Tibial nerve (tissue), 4 donors: Measurements from ENCODE around the gene MINDY3. TPM values are rescaled to one million over a fixed set of nuclear protein-coding genes. Genes with fewer than 3 reads are reported as not detected.
A peak's percentile ranks its signal among the peaks of the same experiment; 100 is the strongest.
"Not testable (repeated sequence)": the region's sequence is repeated elsewhere in the genome, so short reads cannot be mapped to it uniquely, and the experiment has no call there.

Experiments
- DNase-seq, 2 donors: peaks; one replicate each; pipeline ENCODE4 v3.0.0-alpha.2; 2019; ENCODE audit warnings: low spot score in 2 of 2
- H3K27ac ChIP-seq, 4 donors: fragments of 200-600 bp; sonication (generic) in 3 of 4; one replicate each; pipeline ENCODE4 v1.5.1; 2017 to 2019; ENCODE audit warnings: mild to moderate bottlenecking in 1 of 4
- H3K27me3 ChIP-seq, 2 donors: fragments of 200-600 bp; sonication (generic) in 1 of 2; one replicate each; pipeline versions ENCODE4 v1.5.1 to v1.6.0; 2017 to 2019
- H3K36me3 ChIP-seq, 3 donors: fragments of 200-600 bp; sonication (generic); one replicate each; pipeline ENCODE4 v1.5.1; 2018 to 2019
- H3K4me1 ChIP-seq, 4 donors: fragments of 200-600 bp; sonication (generic) in 3 of 4; one replicate each; pipeline ENCODE4 v1.5.1; 2017 to 2019
- H3K4me3 ChIP-seq, 4 donors: fragments of 200-600 bp; sonication (generic) in 3 of 4; one replicate each; pipeline ENCODE4 v1.5.1; 2017 to 2019; ENCODE audit warnings: mild to moderate bottlenecking in 1 of 4, moderate library complexity in 1 of 4
- H3K9me3 ChIP-seq, 4 donors: fragments of 200-600 bp; sonication (generic) in 3 of 4; one replicate each; pipeline ENCODE4 v1.5.1; 2017 to 2019
- CTCF ChIP-seq, 5 experiments: fragments of 200-600 bp in 3 of 5; fragments of 450-650 bp in 2 of 5; sonication (generic) in 3 of 5; IDR thresholded peaks; one replicate each; pipeline ENCODE4 v1.5.1; 2016 to 2019; ENCODE audit warnings: antibody characterized with exemption in 5 of 5, mild to moderate bottlenecking in 3 of 5, moderate library complexity in 2 of 5
- EP300 ChIP-seq, 2 donors: sonication (generic); formaldehyde crosslinking; IDR thresholded peaks; one replicate each; pipeline ENCODE4 v1.6.1; 2017; ENCODE audit warnings: antibody characterized with exemption in 2 of 2, mild to moderate bottlenecking in 1 of 2
- POLR2A ChIP-seq, 2 donors: fragments of 450-650 bp; IDR thresholded peaks; one replicate each; pipeline ENCODE4 v1.6.1; 2017; ENCODE audit warnings: antibody characterized with exemption in 2 of 2, mild to moderate bottlenecking in 2 of 2, moderate library complexity in 2 of 2
- WGBS, 2 donors: methylation state at CpG; one replicate each; pipeline ENCODE4 v1.1.5; 2018; 5-methylcytosine and 5-hydroxymethylcytosine counted together
- total RNA-seq, 4 donors: library from RNA; depleted of rRNA; stranded (reverse); fragments of >200 nt; gene quantifications; one replicate each; pipeline ENCODE4 v1.1.0, GENCODE V29; 2016

Gene MINDY3
- total RNA-seq, 4 donors from 2014 or later: 25.3 to 33.2 (median 28.2) TPM

GRCh38 chr10:15884447-15884846 lies 24.1 kb upstream of the MINDY3 start:
- Histone ChIP-seq H3K4me1 (no peaks in the 10 kb centered on the region), H3K9me3 (no peaks in the 10 kb centered on the region), H3K27me3 (peaks cover 0 to 13% of the 10 kb centered on the region in 2 donors), H3K4me3 (no peak overlapping the region), H3K36me3 (no peaks in the 10 kb centered on the region), H3K27ac (no peak overlapping the region)
- no peak for DNase-seq
- WGBS, 2 donors: 82 to 84% methylated on average over 3 of the region's 3 CpGs
- TF ChIP-seq CTCF (IDR thresholded peaks at IDR 0.05): no peak
- TF ChIP-seq EP300 (IDR thresholded peaks at IDR 0.05): no peak
- no peak for TF ChIP-seq POLR2A (IDR thresholded peaks at IDR 0.05)

- no peak for TF ChIP-seq EP300 (IDR thresholded peaks at IDR 0.05)
- TF ChIP-seq CTCF (IDR thresholded peaks at IDR 0.05): no peak
- no peak for TF ChIP-seq POLR2A (IDR thresholded peaks at IDR 0.05)
- no peak overlapping the region for H3K4me3 ChIP-seq
Measured at GRCh38 chr10:15881542-15881941, 21.2 kb upstream of the MINDY3 start.

GRCh38 chr10:15879663-15880062 lies 19.4 kb upstream of the MINDY3 start:
- H3K27ac ChIP-seq: no peak overlapping the region
- 0 to 9% methylated on average over 1 of the region's 1 CpG for WGBS, 2 donors
- no peak overlapping the region for H3K4me3 ChIP-seq
- no peaks in the 10 kb centered on the region for H3K36me3 ChIP-seq
- no peak for TF ChIP-seq POLR2A (IDR thresholded peaks at IDR 0.05)
- no peak for TF ChIP-seq CTCF (IDR thresholded peaks at IDR 0.05)
- TF ChIP-seq EP300 (IDR thresholded peaks at IDR 0.05): no peak
- no peak for DNase-seq
- no peaks in the 10 kb centered on the region for H3K4me1 ChIP-seq
- H3K9me3 ChIP-seq: no peaks in the 10 kb centered on the region
- H3K27me3 ChIP-seq: peaks cover 0 to 20% of the 10 kb centered on the region in 2 donors

More at GRCh38 chr10:15881542-15881941, 21.2 kb upstream of the MINDY3 start:
- Histone ChIP-seq H3K27ac (no peak overlapping the region), H3K4me1 (no peaks in the 10 kb centered on the region), H3K36me3 (no peaks in the 10 kb centered on the region), H3K9me3 (no peaks in the 10 kb centered on the region), H3K27me3 (peaks cover 0 to 20% of the 10 kb centered on the region in 2 donors)
- DNase-seq: no peak
- 77 to 93% methylated on average over 1 of the region's 1 CpG for WGBS, 2 donors

- no peaks in the 10 kb centered on the region for H3K36me3 ChIP-seq
- H3K27ac ChIP-seq: no peak overlapping the region
- peak in 1 of 2 donors; percentile 7 for DNase-seq
- no peak overlapping the region for H3K4me3 ChIP-seq
- TF ChIP-seq EP300 (IDR thresholded peaks at IDR 0.05): no peak
- TF ChIP-seq CTCF (IDR thresholded peaks at IDR 0.05): peak; percentile 34 to 60 (median 49)
- WGBS, 2 donors: 32 to 33% methylated on average over 2 of the region's 2 CpGs
- no peaks in the 10 kb centered on the region for H3K9me3 ChIP-seq
- H3K4me1 ChIP-seq: no peaks in the 10 kb centered on the region
- H3K27me3 ChIP-seq: peaks cover 0 to 16% of the 10 kb centered on the region in 2 donors
Measured at GRCh38 chr10:15879058-15879457, 18.8 kb upstream of the MINDY3 start.

GRCh38 chr10:15877836-15878576 lies 17.7 kb upstream of the MINDY3 start:
- 51 to 56% methylated on average over 12 of the region's 14 CpGs for WGBS, 2 donors
- Histone ChIP-seq H3K27ac (no peak overlapping the region), H3K27me3 (peaks cover 0 to 20% of the 10 kb centered on the region in 2 donors), H3K9me3 (peaks cover 0 to 4% (median 0%) of the 10 kb centered on the region in 4 donors), H3K4me3 (no peak overlapping the region), H3K36me3 (no peaks in the 10 kb centered on the region), H3K4me1 (no peaks in the 10 kb centered on the region)
- TF ChIP-seq EP300 (IDR thresholded peaks at IDR 0.05): no peak
- TF ChIP-seq CTCF (IDR thresholded peaks at IDR 0.05): no peak
- no peak for TF ChIP-seq POLR2A (IDR thresholded peaks at IDR 0.05)
- DNase-seq: no peak

GRCh38 chr10:15876274-15876673 lies 16.0 kb upstream of the MINDY3 start:
- H3K27me3 ChIP-seq: peaks cover 0 to 28% of the 10 kb centered on the region in 2 donors
- H3K4me1 ChIP-seq: not testable (repeated sequence)
- 72 to 81% methylated on average over 4 of the region's 4 CpGs for whole genome bisulfite sequencing, 2 donors

GRCh38 chr10:15872645-15873044 lies 12.3 kb upstream of the MINDY3 start:
- H3K36me3 ChIP-seq, H3K4me3 ChIP-seq, H3K27ac ChIP-seq, DNase-seq, H3K9me3 ChIP-seq, H3K4me1 ChIP-seq: not testable (repeated sequence)
- 98 to 99% methylated on average over 4 of the region's 4 CpGs for WGBS, 2 donors
- peaks cover 0 to 48% of the 10 kb centered on the region in 2 donors for H3K27me3 ChIP-seq

More at GRCh38 chr10:15876274-15876673, 16.0 kb upstream of the MINDY3 start:
- DNase-seq, H3K27ac ChIP-seq, H3K4me3 ChIP-seq, H3K9me3 ChIP-seq, H3K36me3 ChIP-seq: not testable (repeated sequence)
